SU-DHL-6 (cell line): ENCODE data around the gene SLC36A1.

Experiments
- H2AFZ ChIP-seq: fragments of 200-600 bp; sonication (generic); 2 replicates; pipeline ENCODE4 v1.6.1; 2014; ENCODE audit warnings: low read depth, mild to moderate bottlenecking, moderate library complexity, mixed read lengths, antibody characterized with exemption, low read length; ENCODE audit not compliant: severe bottlenecking
- H3F3A ChIP-seq: fragments of 200-600 bp; shearing (Covaris generic); 2 replicates; pipeline ENCODE4 v1.6.0; 2016; ENCODE audit warnings: antibody characterized with exemption, mild to moderate bottlenecking; ENCODE audit not compliant: insufficient read depth
- H3K27ac ChIP-seq: fragments of 200-600 bp; sonication (generic); 2 replicates; pipeline ENCODE4 v1.5.1; 2016; ENCODE audit warnings: low read depth, mild to moderate bottlenecking, low read length, moderate library complexity, mixed read lengths
- H3K27me3 ChIP-seq: fragments of 200-600 bp; sonication (generic), shearing (Covaris generic); 2 replicates; pipeline ENCODE4 v1.6.0; 2014; ENCODE audit warnings: mild to moderate bottlenecking, low read length
- H3K36me3 ChIP-seq: fragments of 200-600 bp; sonication (generic); 2 replicates; pipeline ENCODE4 v1.6.1; 2014; ENCODE audit warnings: mild to moderate bottlenecking, low read length, mixed read lengths
- H3K4me2 ChIP-seq: fragments of 300-600, 200-600 bp; shearing (Covaris generic), sonication (generic); 2 replicates; pipeline ENCODE4 v1.6.0; 2014; ENCODE audit warnings: low read length, low read depth, mild to moderate bottlenecking; ENCODE audit not compliant: poor library complexity, severe bottlenecking
- H3K4me3 ChIP-seq: fragments of 200-600 bp; sonication (generic); 2 replicates; pipeline ENCODE4 v1.5.1; 2014; ENCODE audit warnings: antibody characterized with exemption, low read length, mild to moderate bottlenecking, mixed read lengths; ENCODE audit not compliant: insufficient read depth, poor library complexity, severe bottlenecking
- H3K79me2 ChIP-seq: fragments of 200-600 bp; sonication (generic); 2 replicates; pipeline ENCODE4 v1.6.1; 2014; ENCODE audit warnings: mild to moderate bottlenecking, low read length, moderate library complexity; ENCODE audit not compliant: insufficient read depth
- H3K9ac ChIP-seq: fragments of 200-600 bp; sonication (generic); 2 replicates; pipeline ENCODE4 v1.7.0; 2014; ENCODE audit warnings: mild to moderate bottlenecking, low read length
- H3K9me2 ChIP-seq: fragments of 200-600 bp; sonication (generic); replicated peaks from 2 replicates; pipeline ENCODE4 v1.6.1; 2014; ENCODE audit warnings: low read length; ENCODE audit not compliant: insufficient read depth
- H3K9me3 ChIP-seq: fragments of 200-600 bp; sonication (generic); 2 replicates; pipeline ENCODE4 v1.6.1; 2014; ENCODE audit warnings: low read length, mixed read lengths; ENCODE audit not compliant: insufficient read depth
- H4K20me1 ChIP-seq: fragments of 200-600 bp; sonication (generic); 2 replicates; pipeline ENCODE4 v1.6.1; 2014; ENCODE audit warnings: low read depth, mild to moderate bottlenecking, antibody characterized with exemption, low read length, moderate library complexity, mixed read lengths
- EZH2phosphoT487 ChIP-seq: fragments of 200-600 bp; sonication (generic), shearing (Covaris generic); conservative IDR thresholded peaks from 2 replicates; pipeline ENCODE4 v1.6.1; 2018; ENCODE audit warnings: mild to moderate bottlenecking, antibody characterized with exemption, low read length, moderate library complexity, mixed read lengths
- TF ChIP-seq, protein P1 (sequence below): fragments of 200-600 bp; sonication (generic); IDR thresholded peaks from one replicate; pipeline ENCODE4 v1.5.1; 2017; ENCODE audit warnings: antibody characterized with exemption, mild to moderate bottlenecking, low read length, moderate library complexity; ENCODE audit not compliant: insufficient read depth, poor library complexity, severe bottlenecking

Gene SLC36A1

GRCh38 chr5:151517122-151517920 lies 69.9 kb downstream of the SLC36A1 start:
- Histone ChIP-seq H3K79me2 (no peaks in the 10 kb centered on the region), H2AFZ (no peak overlapping the region), H3K27ac (no peak overlapping the region)

GRCh38 chr5:151520294-151520693 lies 72.9 kb downstream of the SLC36A1 start:
- H4K20me1 ChIP-seq: no peaks in the 10 kb centered on the region
- H3K27me3 ChIP-seq: no peaks in the 10 kb centered on the region
- no peak overlapping the region for H3K4me3 ChIP-seq
- no peak overlapping the region for H2AFZ ChIP-seq
- no peaks in the 10 kb centered on the region for H3F3A ChIP-seq
- no peak overlapping the region for H3K27ac ChIP-seq
- no peak overlapping the region for H3K9ac ChIP-seq
- no peaks in the 10 kb centered on the region for H3K36me3 ChIP-seq
- H3K9me2 ChIP-seq: no peaks in the 10 kb centered on the region
- TF ChIP-seq, protein P1, sequence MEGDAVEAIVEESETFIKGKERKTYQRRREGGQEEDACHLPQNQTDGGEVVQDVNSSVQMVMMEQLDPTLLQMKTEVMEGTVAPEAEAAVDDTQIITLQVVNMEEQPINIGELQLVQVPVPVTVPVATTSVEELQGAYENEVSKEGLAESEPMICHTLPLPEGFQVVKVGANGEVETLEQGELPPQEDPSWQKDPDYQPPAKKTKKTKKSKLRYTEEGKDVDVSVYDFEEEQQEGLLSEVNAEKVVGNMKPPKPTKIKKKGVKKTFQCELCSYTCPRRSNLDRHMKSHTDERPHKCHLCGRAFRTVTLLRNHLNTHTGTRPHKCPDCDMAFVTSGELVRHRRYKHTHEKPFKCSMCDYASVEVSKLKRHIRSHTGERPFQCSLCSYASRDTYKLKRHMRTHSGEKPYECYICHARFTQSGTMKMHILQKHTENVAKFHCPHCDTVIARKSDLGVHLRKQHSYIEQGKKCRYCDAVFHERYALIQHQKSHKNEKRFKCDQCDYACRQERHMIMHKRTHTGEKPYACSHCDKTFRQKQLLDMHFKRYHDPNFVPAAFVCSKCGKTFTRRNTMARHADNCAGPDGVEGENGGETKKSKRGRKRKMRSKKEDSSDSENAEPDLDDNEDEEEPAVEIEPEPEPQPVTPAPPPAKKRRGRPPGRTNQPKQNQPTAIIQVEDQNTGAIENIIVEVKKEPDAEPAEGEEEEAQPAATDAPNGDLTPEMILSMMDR: no peak
- TF ChIP-seq EZH2phosphoT487: no peak
- H3K4me2 ChIP-seq: no peak overlapping the region
- no peaks in the 10 kb centered on the region for H3K79me2 ChIP-seq
- no peaks in the 10 kb centered on the region for H3K9me3 ChIP-seq

More at GRCh38 chr5:151517122-151517920, 69.9 kb downstream of the SLC36A1 start:
- TF ChIP-seq, protein P1: no peak
- TF ChIP-seq EZH2phosphoT487: no peak
- Histone ChIP-seq H3F3A (no peaks in the 10 kb centered on the region), H3K27me3 (no peaks in the 10 kb centered on the region), H3K4me2 (no peak overlapping the region), H3K9me3 (no peaks in the 10 kb centered on the region), H3K9ac (no peak overlapping the region), H3K36me3 (no peaks in the 10 kb centered on the region), H3K4me3 (no peak overlapping the region), H4K20me1 (no peaks in the 10 kb centered on the region), H3K9me2 (no peaks in the 10 kb centered on the region)

GRCh38 chr5:151522226-151522625 lies 74.8 kb downstream of the SLC36A1 start:
- H3K9me2 ChIP-seq: no peaks in the 10 kb centered on the region
- no peak overlapping the region for H3K9ac ChIP-seq
- H3K79me2 ChIP-seq: no peaks in the 10 kb centered on the region
- H3K27ac ChIP-seq: no peak overlapping the region
- no peaks in the 10 kb centered on the region for H4K20me1 ChIP-seq
- no peaks in the 10 kb centered on the region for H3K36me3 ChIP-seq
- no peaks in the 10 kb centered on the region for H3K27me3 ChIP-seq
- no peak overlapping the region for H3K4me2 ChIP-seq
- no peak overlapping the region for H3K4me3 ChIP-seq
- H3K9me3 ChIP-seq: no peaks in the 10 kb centered on the region
- no peaks in the 10 kb centered on the region for H3F3A ChIP-seq
- H2AFZ ChIP-seq: no peak overlapping the region
- no peak for TF ChIP-seq EZH2phosphoT487
- TF ChIP-seq, protein P1: no peak
